OCI-LY3 (cell line): Measurements from ENCODE around the gene SLC27A4.

Source experiments
- H2AFZ ChIP-seq: fragments of 200-600, 300-600 bp; shearing (Covaris generic); 2 replicates; pipeline ENCODE4 v1.6.0; 2014; ENCODE audit warnings: antibody characterized with exemption, low read depth, low read length
- H3K27ac ChIP-seq: fragments of 200-600, 300-600 bp; sonication (generic); 2 replicates; pipeline ENCODE4 v1.5.1; 2014; ENCODE audit warnings: mild to moderate bottlenecking, low read length, moderate library complexity, mixed read lengths
- H3K27me3 ChIP-seq: fragments of 200-600, 300-600 bp; sonication (generic); 2 replicates; pipeline ENCODE4 v1.6.1; 2014; ENCODE audit warnings: low read depth, low read length, mixed read lengths
- H3K36me3 ChIP-seq: fragments of 200-600, 300-600 bp; sonication (generic); replicated peaks from 2 replicates; pipeline ENCODE3; 2014; ENCODE audit warnings: low read depth, low read length, mixed read lengths
- H3K4me1 ChIP-seq: fragments of 300-600, 200-600 bp; sonication (generic); 2 replicates; pipeline ENCODE4 v1.6.1; 2014; ENCODE audit warnings: low read length, mixed read lengths
- H3K4me2 ChIP-seq: fragments of 200-600, 300-600 bp; sonication (generic); 2 replicates; pipeline ENCODE4 v1.6.1; 2014; ENCODE audit warnings: low read length, mixed read lengths
- H3K4me3 ChIP-seq: fragments of 300-600, 200-600 bp; sonication (generic); 2 replicates; pipeline ENCODE4 v1.5.1; 2014; ENCODE audit warnings: antibody characterized with exemption, mild to moderate bottlenecking, low read length, moderate library complexity
- H3K79me2 ChIP-seq: fragments of 300-600, 200-600 bp; shearing (Covaris generic); 2 replicates; pipeline ENCODE4 v1.6.1; 2014; ENCODE audit warnings: mild to moderate bottlenecking, low read length, mixed read lengths
- H3K9ac ChIP-seq: fragments of 300-600, 200-600 bp; shearing (Covaris generic); 2 replicates; pipeline ENCODE4 v1.6.0; 2014; ENCODE audit warnings: mild to moderate bottlenecking, low read length, moderate library complexity
- H3K9me3 ChIP-seq: fragments of 200-600, 300-600 bp; shearing (Covaris generic); 2 replicates; pipeline ENCODE4 v1.6.1; 2014; ENCODE audit warnings: low read length, mixed read lengths; ENCODE audit not compliant: insufficient read depth
- H4K20me1 ChIP-seq: fragments of 200-600, 300-600 bp; sonication (generic); 2 replicates; pipeline ENCODE4 v1.6.1; 2016; ENCODE audit warnings: low read length, mixed read lengths; ENCODE audit not compliant: insufficient read depth
- EZH2phosphoT487 ChIP-seq: fragments of 200-600 bp; shearing (Covaris generic); IDR thresholded peaks from 2 replicates; pipeline ENCODE4 v1.6.1; 2018; ENCODE audit warnings: antibody characterized with exemption, mixed run types, low read depth
- TF ChIP-seq, protein P1 (sequence below): fragments of 200-600, 300-600 bp; sonication (generic); IDR thresholded peaks from 2 replicates; pipeline ENCODE4 v1.5.1; 2014; ENCODE audit warnings: antibody characterized with exemption, low read length, low read depth

Gene SLC27A4

DNA sequence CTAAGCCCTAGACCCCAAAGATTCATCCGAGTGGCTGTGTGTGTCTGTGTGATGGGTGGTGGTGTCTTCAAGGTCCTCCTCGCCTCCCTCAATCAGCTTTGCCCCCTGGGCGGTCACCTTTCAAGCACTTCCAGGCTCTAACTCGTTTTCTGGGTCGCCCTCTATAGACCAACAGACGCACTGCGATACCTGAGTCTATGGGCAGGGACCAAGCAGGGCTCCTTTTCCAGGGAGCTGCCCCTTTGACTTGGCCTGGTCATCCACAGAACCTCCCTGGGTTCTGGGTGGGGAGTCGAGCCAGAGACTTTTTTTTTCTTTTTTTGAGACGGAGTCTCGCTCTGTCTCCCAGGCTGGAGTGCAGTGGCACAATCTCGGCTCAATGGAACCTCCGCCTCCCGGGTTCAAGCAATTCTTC is 1.1 kb downstream of the SLC27A4 start:
- Histone ChIP-seq H4K20me1 (no peaks in the 10 kb centered on the region), H3K4me1 (peaks cover 5% of the 10 kb centered on the region), H3K4me2 (peak overlapping the region; percentile 100), H2AFZ (peak overlapping the region; percentile 80), H3K79me2 (peaks cover 7% of the 10 kb centered on the region), H3K36me3 (peaks cover 13% of the 10 kb centered on the region), H3K9me3 (no peaks in the 10 kb centered on the region), H3K27me3 (no peaks in the 10 kb centered on the region), H3K27ac (peak overlapping the region; percentile 18), H3K4me3 (peak overlapping the region; percentile 95), H3K9ac (peak overlapping the region; percentile 78)
- TF ChIP-seq, protein P1, sequence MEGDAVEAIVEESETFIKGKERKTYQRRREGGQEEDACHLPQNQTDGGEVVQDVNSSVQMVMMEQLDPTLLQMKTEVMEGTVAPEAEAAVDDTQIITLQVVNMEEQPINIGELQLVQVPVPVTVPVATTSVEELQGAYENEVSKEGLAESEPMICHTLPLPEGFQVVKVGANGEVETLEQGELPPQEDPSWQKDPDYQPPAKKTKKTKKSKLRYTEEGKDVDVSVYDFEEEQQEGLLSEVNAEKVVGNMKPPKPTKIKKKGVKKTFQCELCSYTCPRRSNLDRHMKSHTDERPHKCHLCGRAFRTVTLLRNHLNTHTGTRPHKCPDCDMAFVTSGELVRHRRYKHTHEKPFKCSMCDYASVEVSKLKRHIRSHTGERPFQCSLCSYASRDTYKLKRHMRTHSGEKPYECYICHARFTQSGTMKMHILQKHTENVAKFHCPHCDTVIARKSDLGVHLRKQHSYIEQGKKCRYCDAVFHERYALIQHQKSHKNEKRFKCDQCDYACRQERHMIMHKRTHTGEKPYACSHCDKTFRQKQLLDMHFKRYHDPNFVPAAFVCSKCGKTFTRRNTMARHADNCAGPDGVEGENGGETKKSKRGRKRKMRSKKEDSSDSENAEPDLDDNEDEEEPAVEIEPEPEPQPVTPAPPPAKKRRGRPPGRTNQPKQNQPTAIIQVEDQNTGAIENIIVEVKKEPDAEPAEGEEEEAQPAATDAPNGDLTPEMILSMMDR = peak; percentile 59
- TF ChIP-seq EZH2phosphoT487 = no peak

DNA sequence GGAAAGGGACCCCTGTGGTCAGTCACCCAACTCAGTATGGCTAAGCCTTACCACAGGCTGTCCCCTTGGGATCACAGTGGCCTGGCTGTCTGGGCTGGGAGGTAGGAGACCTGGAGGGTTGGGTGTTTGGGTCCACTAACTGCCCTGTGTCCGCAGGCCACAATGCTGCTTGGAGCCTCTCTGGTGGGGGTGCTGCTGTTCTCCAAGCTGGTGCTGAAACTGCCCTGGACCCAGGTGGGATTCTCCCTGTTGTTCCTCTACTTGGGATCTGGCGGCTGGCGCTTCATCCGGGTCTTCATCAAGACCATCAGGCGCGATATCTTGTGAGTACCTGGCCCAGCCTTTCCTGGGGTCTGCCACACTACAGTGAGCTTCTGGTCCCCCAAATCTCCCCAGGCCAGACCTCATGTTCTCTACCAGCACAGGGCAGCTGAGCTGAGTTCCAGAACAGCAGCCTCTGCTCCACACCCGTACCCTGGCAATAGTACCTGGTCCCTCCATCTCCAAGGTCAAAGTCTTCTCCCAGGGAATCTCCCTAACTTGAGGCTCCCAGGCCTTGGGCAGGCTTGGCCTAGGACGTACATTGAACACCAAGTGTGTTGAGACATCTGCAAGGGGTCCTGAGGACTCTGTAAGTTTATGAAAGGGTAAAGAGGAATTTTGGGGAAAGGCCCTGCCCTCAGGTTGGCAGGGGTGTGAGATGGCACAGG is 2.8 kb downstream of the SLC27A4 start:
- Histone ChIP-seq H3K4me3 (no peak overlapping the region), H3K27ac (no peak overlapping the region), H3K9me3 (no peaks in the 10 kb centered on the region), H2AFZ (no peak overlapping the region), H3K4me2 (no peak overlapping the region), H3K4me1 (peaks cover 5% of the 10 kb centered on the region), H3K9ac (no peak overlapping the region), H3K27me3 (no peaks in the 10 kb centered on the region), H4K20me1 (no peaks in the 10 kb centered on the region), H3K36me3 (peaks cover 18% of the 10 kb centered on the region), H3K79me2 (peaks cover 7% of the 10 kb centered on the region)
- TF ChIP-seq EZH2phosphoT487 = no peak
- TF ChIP-seq, protein P1 = no peak

DNA sequence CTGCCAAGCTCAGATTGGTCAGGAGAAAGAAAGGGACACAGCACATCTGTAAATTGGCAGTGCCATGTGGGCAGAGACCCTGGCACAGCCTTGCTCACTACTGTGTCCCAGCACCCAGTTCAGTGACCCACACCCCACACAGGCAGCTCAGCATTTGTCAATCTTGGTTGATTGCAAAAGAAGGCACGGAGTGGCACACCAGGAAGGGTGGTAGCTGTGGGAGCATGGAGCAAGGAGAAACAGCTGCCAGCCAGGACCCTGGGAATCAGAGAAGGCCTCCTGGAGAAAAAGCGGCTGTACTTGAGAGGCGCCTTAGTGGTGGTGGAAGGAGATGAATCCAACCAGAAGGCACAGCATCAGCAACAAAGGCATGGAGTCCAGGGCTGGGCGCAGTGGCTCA is 3.5 kb downstream of the SLC27A4 start:
- Histone ChIP-seq H2AFZ (no peak overlapping the region), H3K36me3 (peaks cover 18% of the 10 kb centered on the region)

DNA sequence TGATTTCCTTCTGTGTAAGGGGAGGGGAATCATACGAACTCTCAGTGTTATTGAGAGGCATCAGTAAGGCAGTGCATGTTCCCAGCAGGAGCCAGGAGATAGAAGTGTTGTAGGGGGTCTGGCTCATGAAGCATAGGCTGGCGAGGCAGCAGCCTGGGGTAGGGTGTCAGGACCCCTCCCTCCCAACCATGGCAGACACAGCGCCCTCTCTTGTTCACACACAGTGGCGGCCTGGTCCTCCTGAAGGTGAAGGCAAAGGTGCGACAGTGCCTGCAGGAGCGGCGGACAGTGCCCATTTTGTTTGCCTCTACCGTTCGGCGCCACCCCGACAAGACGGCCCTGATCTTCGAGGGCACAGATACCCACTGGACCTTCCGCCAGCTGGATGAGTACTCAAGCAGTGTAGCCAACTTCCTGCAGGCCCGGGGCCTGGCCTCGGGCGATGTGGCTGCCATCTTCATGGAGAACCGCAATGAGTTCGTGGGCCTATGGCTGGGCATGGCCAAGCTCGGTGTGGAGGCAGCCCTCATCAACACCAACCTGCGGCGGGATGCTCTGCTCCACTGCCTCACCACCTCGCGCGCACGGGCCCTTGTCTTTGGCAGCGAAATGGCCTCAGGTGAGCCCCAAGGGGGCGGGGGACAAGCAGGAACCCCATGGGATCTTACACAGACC is 4.7 kb downstream of the SLC27A4 start:
- Histone ChIP-seq H3K9ac (no peak overlapping the region), H3K4me1 (no peaks in the 10 kb centered on the region), H3K27ac (no peak overlapping the region), H3K4me3 (no peak overlapping the region), H3K27me3 (no peaks in the 10 kb centered on the region), H3K9me3 (no peaks in the 10 kb centered on the region), H2AFZ (no peak overlapping the region), H3K4me2 (no peak overlapping the region), H3K79me2 (peaks cover 7% of the 10 kb centered on the region), H4K20me1 (no peaks in the 10 kb centered on the region), H3K36me3 (peaks cover 22% of the 10 kb centered on the region)
- TF ChIP-seq EZH2phosphoT487 = no peak
- TF ChIP-seq, protein P1 = no peak

More for the DNA sequence above, 3.5 kb downstream of the SLC27A4 start:
- Histone ChIP-seq H3K4me2 (no peak overlapping the region), H3K4me3 (no peak overlapping the region), H3K9ac (no peak overlapping the region), H3K27ac (no peak overlapping the region), H4K20me1 (no peaks in the 10 kb centered on the region), H3K4me1 (peaks cover 5% of the 10 kb centered on the region), H3K9me3 (no peaks in the 10 kb centered on the region), H3K79me2 (peaks cover 7% of the 10 kb centered on the region), H3K27me3 (no peaks in the 10 kb centered on the region)
- TF ChIP-seq, protein P1 = no peak
- TF ChIP-seq EZH2phosphoT487 = no peak
